Kidney epithelial cell (primary cell): Measurements from ENCODE around the gene MPP1. TPM values are rescaled to one million over a fixed set of nuclear protein-coding genes. Genes with fewer than 3 reads are reported as not detected.

Experiments
- DNase-seq: peaks from one replicate; pipeline ENCODE4 v3.0.0-alpha.2; 2010; ENCODE audit warnings: low read depth
- H3K27me3 ChIP-seq: 2 replicates; pipeline ENCODE4 v1.6.0; 2011; ENCODE audit warnings: low read length; ENCODE audit not compliant: control insufficient read depth, insufficient read depth
- H3K36me3 ChIP-seq: 2 replicates; pipeline ENCODE4 v1.5.1; 2011; ENCODE audit warnings: low read length; ENCODE audit not compliant: control insufficient read depth, insufficient read depth
- H3K4me3 ChIP-seq: 2 replicates; pipeline ENCODE4 v1.5.1; 2011; ENCODE audit warnings: low read depth, mild to moderate bottlenecking, control low read depth, low read length
- CTCF ChIP-seq: IDR thresholded peaks from 2 replicates; pipeline ENCODE4 v1.5.1; 2011; ENCODE audit warnings: mild to moderate bottlenecking, moderate library complexity, low read length, control low read depth, inconsistent platforms; ENCODE audit not compliant: insufficient read depth, poor library complexity, severe bottlenecking
- total RNA-seq: library from RNA; depleted of rRNA; stranded (reverse); fragments of >200 nt; gene quantifications from 2 replicates; pipeline ENCODE4 v1.2.3, GENCODE V29; 2015

The MPP1 gene
- total RNA-seq, 1 donor from 2014 or later: 9.3 TPM

- no peak for DNase-seq
- TF ChIP-seq CTCF: no peak
- H3K27me3 ChIP-seq: no peaks in the 10 kb centered on the region
These were observed 8.3 kb downstream of the MPP1 start for GRCh38 chrX:154797006-154797405.

GRCh38 chrX:154795016-154795415 is 10.3 kb downstream of the MPP1 start:
- H3K4me3 ChIP-seq: no peak overlapping the region
- no peaks in the 10 kb centered on the region for H3K27me3 ChIP-seq
- no peaks in the 10 kb centered on the region for H3K36me3 ChIP-seq
- no peak for DNase-seq
- TF ChIP-seq CTCF: no peak

More at GRCh38 chrX:154797006-154797405, 8.3 kb downstream of the MPP1 start:
- Histone ChIP-seq H3K4me3 (no peak overlapping the region), H3K36me3 (no peaks in the 10 kb centered on the region)

- no peak for TF ChIP-seq CTCF
- Histone ChIP-seq H3K36me3 (no peaks in the 10 kb centered on the region), H3K27me3 (no peaks in the 10 kb centered on the region), H3K4me3 (no peak overlapping the region)
- DNase-seq: no peak
These were observed 12.0 kb downstream of the MPP1 start for GRCh38 chrX:154793084-154793795.

GRCh38 chrX:154791939-154792338 is 13.3 kb downstream of the MPP1 start:
- Histone ChIP-seq H3K27me3 (no peaks in the 10 kb centered on the region), H3K36me3 (no peaks in the 10 kb centered on the region), H3K4me3 (no peak overlapping the region)
- DNase-seq: no peak
- no peak for TF ChIP-seq CTCF

- no peak overlapping the region for H3K4me3 ChIP-seq
- no peaks in the 10 kb centered on the region for H3K27me3 ChIP-seq
- TF ChIP-seq CTCF: no peak
- no peaks in the 10 kb centered on the region for H3K36me3 ChIP-seq
- DNase-seq: no peak
These were observed 13.8 kb downstream of the MPP1 start for GRCh38 chrX:154791467-154791866.

- no peak for DNase-seq
- Histone ChIP-seq H3K27me3 (no peaks in the 10 kb centered on the region), H3K4me3 (no peak overlapping the region), H3K36me3 (no peaks in the 10 kb centered on the region)
- TF ChIP-seq CTCF: no peak
These were observed 19.6 kb downstream of the MPP1 start for GRCh38 chrX:154785716-154786115.
